ENCODE data around the gene ABHD17B.

Gene ABHD17B

DNA sequence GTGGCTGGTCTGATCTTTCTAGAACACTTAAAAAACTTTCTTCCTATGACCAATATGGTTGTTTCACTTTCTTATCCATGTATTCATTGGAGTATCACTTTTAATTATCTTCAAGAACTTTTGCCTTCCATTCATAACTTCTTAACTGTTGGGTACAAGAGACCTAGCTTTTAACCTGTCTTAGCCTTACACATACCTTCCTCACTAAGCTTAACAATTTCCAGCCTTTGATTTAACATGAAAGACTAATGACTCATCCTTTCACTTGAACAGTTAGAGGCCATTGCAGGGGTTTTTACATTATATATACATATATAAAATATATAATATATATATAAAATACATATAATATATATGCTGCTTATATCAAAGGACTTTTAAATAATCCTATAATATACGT, 57.9 kb downstream of the ABHD17B start:
- CTCF ChIA-PET, result interaction anchor here (0.6 to 1.5 kb wide), 4 partner anchors 36 to 1483 kb away, joined by 3 to 4 read pairs (median 3); no protein-coding TSS in a partner anchor
- no peak overlapping the region for H3K27ac ChIP-seq (ENCODE audit: insufficient read depth in 1 of 2, low read depth in 1 of 2, low read length in 2 of 2, poor library complexity in 1 of 2, severe bottlenecking in 2 of 2)
- no peak for DNase-seq
- no peaks in the 10 kb centered on the region for H3K27me3 ChIP-seq (replicated peaks in 2 of 5; ENCODE audit: control insufficient read depth in 4 of 5, insufficient read depth in 5 of 5, low read length in 4 of 5)
- POLR2A ChIA-PET, result no interaction called here
- H3K4me1 ChIP-seq (ENCODE audit: control extremely low read depth in 1 of 4, control insufficient read depth in 4 of 4, insufficient read depth in 4 of 4, low read length in 3 of 4), result no peaks in the 10 kb centered on the region
- WGBS (ENCODE audit: insufficient coverage), result no CpG with 5 or more reads among the region's 1 CpG
- peaks cover 0 to 6% (median 0%) of the 10 kb centered on the region in 5 experiments for H3K9me3 ChIP-seq (ENCODE audit: control extremely low read depth in 1 of 5, control insufficient read depth in 4 of 5, insufficient read depth in 2 of 5, low read depth in 1 of 5, low read length in 4 of 5)
- H3K36me3 ChIP-seq (ENCODE audit: control insufficient read depth in 4 of 4, insufficient read depth in 4 of 4, low read length in 3 of 4), result no peaks in the 10 kb centered on the region
- no peak overlapping the region for H3K4me3 ChIP-seq (ENCODE audit: control insufficient read depth in 1 of 7, extremely low read depth in 1 of 7, insufficient read depth in 4 of 7, low read depth in 2 of 7, low read length in 6 of 7)

DNA sequence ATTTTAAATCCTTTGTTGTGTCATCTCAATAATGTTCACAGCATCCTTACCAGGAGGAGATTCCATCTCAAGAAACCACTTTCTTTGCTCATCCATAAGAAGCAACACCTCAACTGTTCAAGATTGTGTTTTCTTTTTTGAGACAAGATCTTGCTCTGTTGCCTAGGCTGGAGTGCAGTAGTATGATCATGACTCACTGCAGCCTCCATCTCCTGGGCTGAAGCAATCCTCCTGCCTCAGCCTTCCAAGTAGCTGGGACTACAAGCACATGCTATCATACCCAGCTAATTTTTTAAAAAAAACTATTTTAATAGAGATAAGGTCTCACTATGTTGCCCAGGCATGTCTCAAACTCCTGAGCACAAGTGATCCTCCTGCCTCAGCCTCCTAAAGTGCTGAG, 60.0 kb downstream of the ABHD17B start:
- CTCF ChIA-PET, result no interaction called here
- no peak overlapping the region for H3K27ac ChIP-seq (ENCODE audit: insufficient read depth in 1 of 2, low read depth in 1 of 2, low read length in 2 of 2, poor library complexity in 1 of 2, severe bottlenecking in 2 of 2)
- H3K27me3 ChIP-seq (replicated peaks in 2 of 5; ENCODE audit: control insufficient read depth in 4 of 5, insufficient read depth in 5 of 5, low read length in 4 of 5), result no peaks in the 10 kb centered on the region
- peaks cover 0 to 5% (median 0%) of the 10 kb centered on the region in 5 experiments for H3K9me3 ChIP-seq (ENCODE audit: control extremely low read depth in 1 of 5, control insufficient read depth in 4 of 5, insufficient read depth in 2 of 5, low read depth in 1 of 5, low read length in 4 of 5)
- no peak for DNase-seq
- no peaks in the 10 kb centered on the region for H3K36me3 ChIP-seq (ENCODE audit: control insufficient read depth in 4 of 4, insufficient read depth in 4 of 4, low read length in 3 of 4)
- POLR2A ChIA-PET, result no interaction called here
- no peaks in the 10 kb centered on the region for H3K4me1 ChIP-seq (ENCODE audit: control extremely low read depth in 1 of 4, control insufficient read depth in 4 of 4, insufficient read depth in 4 of 4, low read length in 3 of 4)
- no peak overlapping the region for H3K4me3 ChIP-seq (ENCODE audit: control insufficient read depth in 1 of 7, extremely low read depth in 1 of 7, insufficient read depth in 4 of 7, low read depth in 2 of 7, low read length in 6 of 7)

DNA sequence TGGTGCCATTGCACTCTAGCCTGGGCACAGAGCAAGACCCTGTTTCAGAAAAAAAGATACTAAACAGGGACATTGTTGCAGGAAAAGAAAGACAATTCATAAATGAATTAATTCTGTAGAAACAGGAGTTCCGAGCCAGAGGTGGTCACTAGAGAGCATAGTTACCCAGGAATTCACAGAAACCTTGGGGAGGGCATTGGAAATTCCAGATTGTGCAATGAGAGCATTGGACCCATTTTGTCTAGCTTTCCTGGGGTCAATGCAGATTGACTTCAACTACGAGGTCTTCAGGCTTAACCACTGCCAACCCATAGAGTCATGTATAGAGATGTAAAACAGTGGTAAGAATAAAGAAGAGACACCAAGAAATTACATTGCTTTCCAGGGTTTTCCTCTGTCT, 63.1 kb downstream of the ABHD17B start:
- Histone ChIP-seq H3K36me3 (ENCODE audit: control insufficient read depth in 4 of 4, insufficient read depth in 4 of 4, low read length in 3 of 4) (no peaks in the 10 kb centered on the region), H3K27me3 (replicated peaks in 2 of 5; ENCODE audit: control insufficient read depth in 4 of 5, insufficient read depth in 5 of 5, low read length in 4 of 5) (no peaks in the 10 kb centered on the region), H3K9me3 (ENCODE audit: control extremely low read depth in 1 of 5, control insufficient read depth in 4 of 5, insufficient read depth in 2 of 5, low read depth in 1 of 5, low read length in 4 of 5) (peaks cover 0 to 5% (median 0%) of the 10 kb centered on the region in 5 experiments), H3K27ac (ENCODE audit: insufficient read depth in 1 of 2, low read depth in 1 of 2, low read length in 2 of 2, poor library complexity in 1 of 2, severe bottlenecking in 2 of 2) (no peak overlapping the region), H3K4me3 (ENCODE audit: control insufficient read depth in 1 of 7, extremely low read depth in 1 of 7, insufficient read depth in 4 of 7, low read depth in 2 of 7, low read length in 6 of 7) (no peak overlapping the region), H3K4me1 (ENCODE audit: control extremely low read depth in 1 of 4, control insufficient read depth in 4 of 4, insufficient read depth in 4 of 4, low read length in 3 of 4) (no peaks in the 10 kb centered on the region)
- ChIA-PET CTCF (no interaction called here), POLR2A (no interaction called here)
- no peak for DNase-seq
- WGBS (ENCODE audit: insufficient coverage), result 100% methylated on average over 1 of the region's 2 CpGs

DNA sequence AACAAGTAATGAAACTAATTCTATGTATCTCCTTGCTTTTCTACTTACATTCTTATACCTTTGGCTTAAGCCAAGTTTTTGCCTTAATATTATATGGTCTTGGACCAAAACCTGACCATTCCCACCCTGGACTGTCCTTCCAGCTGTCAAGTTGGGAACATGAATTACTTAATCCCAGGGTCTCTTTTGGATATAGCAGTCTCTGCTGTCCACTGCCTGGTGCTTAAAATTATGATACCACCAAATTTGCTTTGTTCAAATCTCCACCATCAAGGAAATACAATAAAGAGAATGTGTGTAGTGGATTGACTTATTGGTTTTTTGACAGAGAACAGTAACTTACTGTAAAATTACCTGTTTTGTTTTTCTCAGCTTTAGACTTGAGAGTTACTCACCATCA, 66.2 kb downstream of the ABHD17B start:
- H3K36me3 ChIP-seq (ENCODE audit: control insufficient read depth in 4 of 4, insufficient read depth in 4 of 4, low read length in 3 of 4), result no peaks in the 10 kb centered on the region
- no peaks in the 10 kb centered on the region for H3K4me1 ChIP-seq (ENCODE audit: control extremely low read depth in 1 of 4, control insufficient read depth in 4 of 4, insufficient read depth in 4 of 4, low read length in 3 of 4)
- DNase-seq, result no peak
- H3K4me3 ChIP-seq (ENCODE audit: control insufficient read depth in 1 of 7, extremely low read depth in 1 of 7, insufficient read depth in 4 of 7, low read depth in 2 of 7, low read length in 6 of 7), result no peak overlapping the region
- no peaks in the 10 kb centered on the region for H3K27me3 ChIP-seq (replicated peaks in 2 of 5; ENCODE audit: control insufficient read depth in 4 of 5, insufficient read depth in 5 of 5, low read length in 4 of 5)
- no peak overlapping the region for H3K27ac ChIP-seq (ENCODE audit: insufficient read depth in 1 of 2, low read depth in 1 of 2, low read length in 2 of 2, poor library complexity in 1 of 2, severe bottlenecking in 2 of 2)
- ChIA-PET CTCF (interaction anchor here (0.6 kb wide), 1 partner anchor 55 kb away, joined by 4 read pairs; no protein-coding TSS in a partner anchor), POLR2A (no interaction called here)
- H3K9me3 ChIP-seq (ENCODE audit: control extremely low read depth in 1 of 5, control insufficient read depth in 4 of 5, insufficient read depth in 2 of 5, low read depth in 1 of 5, low read length in 4 of 5), result peaks cover 0 to 5% (median 1%) of the 10 kb centered on the region in 5 experiments

DNA sequence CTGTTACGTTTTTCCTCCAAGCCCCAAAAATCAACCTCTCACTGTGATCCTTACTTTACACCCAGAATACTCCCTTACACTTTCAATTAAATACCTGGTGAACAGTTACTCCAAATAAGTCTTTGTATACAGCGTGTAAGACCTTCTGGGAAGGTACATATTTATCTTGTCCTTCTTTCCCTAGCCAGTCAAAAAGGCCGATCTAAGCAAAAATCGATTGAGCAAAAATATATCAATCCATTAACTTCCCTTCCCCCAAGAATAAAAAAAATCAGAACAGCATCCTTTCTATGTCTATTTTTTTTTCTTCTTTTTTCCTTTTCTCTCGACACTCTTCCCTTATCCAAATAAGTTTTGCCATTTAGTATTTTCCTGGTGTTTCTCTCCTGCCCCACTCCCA, 71.3 kb downstream of the ABHD17B start:
- H3K27ac ChIP-seq (ENCODE audit: insufficient read depth in 1 of 2, low read depth in 1 of 2, low read length in 2 of 2, poor library complexity in 1 of 2, severe bottlenecking in 2 of 2), result no peak overlapping the region
- no peaks in the 10 kb centered on the region for H3K36me3 ChIP-seq (ENCODE audit: control insufficient read depth in 4 of 4, insufficient read depth in 4 of 4, low read length in 3 of 4)
- H3K4me3 ChIP-seq (ENCODE audit: control insufficient read depth in 1 of 7, extremely low read depth in 1 of 7, insufficient read depth in 4 of 7, low read depth in 2 of 7, low read length in 6 of 7), result no peak overlapping the region
- H3K27me3 ChIP-seq (replicated peaks in 2 of 5; ENCODE audit: control insufficient read depth in 4 of 5, insufficient read depth in 5 of 5, low read length in 4 of 5), result no peaks in the 10 kb centered on the region
- H3K9me3 ChIP-seq (ENCODE audit: control extremely low read depth in 1 of 5, control insufficient read depth in 4 of 5, insufficient read depth in 2 of 5, low read depth in 1 of 5, low read length in 4 of 5), result peaks cover 0 to 9% (median 1%) of the 10 kb centered on the region in 5 experiments
- no peaks in the 10 kb centered on the region for H3K4me1 ChIP-seq (ENCODE audit: control extremely low read depth in 1 of 4, control insufficient read depth in 4 of 4, insufficient read depth in 4 of 4, low read length in 3 of 4)
- ChIA-PET CTCF (no interaction called here), POLR2A (no interaction called here)
- WGBS (ENCODE audit: insufficient coverage), result 98% methylated on average over 5 of the region's 5 CpGs
- no peak for DNase-seq

DNA sequence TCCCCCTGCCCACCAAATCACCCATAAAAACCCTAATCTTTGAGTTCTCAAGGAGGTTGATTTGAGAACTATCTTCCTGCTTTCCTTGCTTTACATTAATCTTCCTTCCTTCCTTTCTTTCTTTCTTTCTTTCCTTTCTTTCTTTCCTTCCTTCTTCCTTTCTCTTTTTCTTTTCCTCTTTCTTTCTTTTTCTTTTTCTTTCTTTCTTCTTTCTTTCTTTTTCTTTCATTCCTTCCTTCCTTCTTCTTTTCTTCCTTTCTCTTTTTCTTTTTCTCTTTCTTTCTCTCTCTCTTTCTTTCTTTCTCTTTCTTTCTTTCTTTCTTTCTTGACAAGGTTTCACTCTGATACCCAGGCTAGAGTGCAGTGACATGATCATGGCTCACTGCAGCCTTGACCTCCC, 75.4 kb downstream of the ABHD17B start:
- H3K9me3 ChIP-seq (ENCODE audit: control extremely low read depth in 1 of 5, control insufficient read depth in 4 of 5, insufficient read depth in 2 of 5, low read depth in 1 of 5, low read length in 4 of 5), result peaks cover 0 to 4% (median 1%) of the 10 kb centered on the region in 5 experiments
- DNase-seq, result no peak
- POLR2A ChIA-PET, result no interaction called here
- H3K4me3 ChIP-seq (ENCODE audit: control insufficient read depth in 1 of 7, extremely low read depth in 1 of 7, insufficient read depth in 4 of 7, low read depth in 2 of 7, low read length in 6 of 7), result no peak overlapping the region
- CTCF ChIA-PET, result no interaction called here
- peaks cover 0 to 3% (median 0%) of the 10 kb centered on the region in 4 experiments for H3K4me1 ChIP-seq (ENCODE audit: control extremely low read depth in 1 of 4, control insufficient read depth in 4 of 4, insufficient read depth in 4 of 4, low read length in 3 of 4)
- H3K27me3 ChIP-seq (replicated peaks in 2 of 5; ENCODE audit: control insufficient read depth in 4 of 5, insufficient read depth in 5 of 5, low read length in 4 of 5), result no peaks in the 10 kb centered on the region
- no peaks in the 10 kb centered on the region for H3K36me3 ChIP-seq (ENCODE audit: control insufficient read depth in 4 of 4, insufficient read depth in 4 of 4, low read length in 3 of 4)
- no peak overlapping the region for H3K27ac ChIP-seq (ENCODE audit: insufficient read depth in 1 of 2, low read depth in 1 of 2, low read length in 2 of 2, poor library complexity in 1 of 2, severe bottlenecking in 2 of 2)

DNA sequence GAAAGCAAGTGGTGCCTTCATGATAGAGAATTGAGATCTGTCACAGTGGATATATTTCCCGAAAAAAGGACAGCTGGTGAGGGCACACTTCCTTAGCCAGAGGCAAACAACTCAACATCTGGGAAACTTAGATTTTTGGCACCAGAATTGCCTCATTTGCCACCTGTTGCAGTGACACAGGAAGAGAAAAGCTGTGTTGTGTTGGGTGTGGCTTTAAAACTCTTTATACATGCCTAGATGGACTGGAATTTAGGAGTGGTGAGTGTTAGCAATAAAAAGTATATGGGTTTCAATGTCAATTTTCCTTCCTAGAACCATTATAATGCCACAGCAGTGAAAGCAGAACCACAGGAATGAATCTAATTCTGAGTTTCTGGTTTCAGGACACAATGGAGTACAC, 80.1 kb downstream of the ABHD17B start:
- ChIA-PET CTCF (interaction anchor here (0.8 to 2.0 kb wide), 2 partner anchors 24 to 65 kb away, joined by 3 to 5 read pairs; no protein-coding TSS in a partner anchor), POLR2A (no interaction called here)
- Histone ChIP-seq H3K36me3 (ENCODE audit: control insufficient read depth in 4 of 4, insufficient read depth in 4 of 4, low read length in 3 of 4) (no peaks in the 10 kb centered on the region), H3K27ac (ENCODE audit: insufficient read depth in 1 of 2, low read depth in 1 of 2, low read length in 2 of 2, poor library complexity in 1 of 2, severe bottlenecking in 2 of 2) (no peak overlapping the region), H3K4me3 (ENCODE audit: control insufficient read depth in 1 of 7, extremely low read depth in 1 of 7, insufficient read depth in 4 of 7, low read depth in 2 of 7, low read length in 6 of 7) (no peak overlapping the region), H3K4me1 (ENCODE audit: control extremely low read depth in 1 of 4, control insufficient read depth in 4 of 4, insufficient read depth in 4 of 4, low read length in 3 of 4) (peaks cover 0 to 3% (median 0%) of the 10 kb centered on the region in 4 experiments), H3K9me3 (ENCODE audit: control extremely low read depth in 1 of 5, control insufficient read depth in 4 of 5, insufficient read depth in 2 of 5, low read depth in 1 of 5, low read length in 4 of 5) (peaks cover 0 to 4% (median 1%) of the 10 kb centered on the region in 5 experiments), H3K27me3 (replicated peaks in 2 of 5; ENCODE audit: control insufficient read depth in 4 of 5, insufficient read depth in 5 of 5, low read length in 4 of 5) (no peaks in the 10 kb centered on the region)
- WGBS (ENCODE audit: insufficient coverage), result 83% methylated on average over 1 of the region's 1 CpG
- no peak for DNase-seq
